GM21367 (cell line): ENCODE measurements around the gene SOX5.

Experiments
- ATAC-seq: cut with Tn5 transposase; IDR thresholded peaks from one replicate; pipeline ENCODE4 v1.9.1; 2021; ENCODE audit not compliant: unreplicated experiment

Gene SOX5

GRCh38 chr12:23949348-23950209, at the start of gene SOX5:
Gene SOX5 (minus strand): TSS chr12:23949670. CDS start chr12:23949601, 69 bp downstream.
- no peak for ATAC-seq

DNA sequence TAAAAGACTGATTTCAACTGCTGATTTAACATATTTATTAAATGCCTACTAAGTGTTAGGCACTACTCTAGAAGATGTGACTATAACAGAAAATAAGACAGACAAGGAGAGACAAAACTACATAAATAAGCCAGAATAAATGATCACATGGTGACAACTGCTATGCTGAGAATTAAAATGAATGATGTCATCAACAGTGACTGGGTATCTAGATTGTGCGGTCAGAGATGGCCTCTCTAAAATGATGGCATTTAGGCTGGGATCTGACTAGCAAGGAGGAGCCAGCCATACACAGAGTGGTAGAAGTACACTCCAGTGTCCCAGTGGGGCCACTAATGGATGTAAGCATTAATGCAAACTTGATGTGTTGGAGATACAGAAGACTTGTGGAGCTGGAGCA, 37.6 kb upstream of the SOX5 start:
- ATAC-seq = no peak

DNA sequence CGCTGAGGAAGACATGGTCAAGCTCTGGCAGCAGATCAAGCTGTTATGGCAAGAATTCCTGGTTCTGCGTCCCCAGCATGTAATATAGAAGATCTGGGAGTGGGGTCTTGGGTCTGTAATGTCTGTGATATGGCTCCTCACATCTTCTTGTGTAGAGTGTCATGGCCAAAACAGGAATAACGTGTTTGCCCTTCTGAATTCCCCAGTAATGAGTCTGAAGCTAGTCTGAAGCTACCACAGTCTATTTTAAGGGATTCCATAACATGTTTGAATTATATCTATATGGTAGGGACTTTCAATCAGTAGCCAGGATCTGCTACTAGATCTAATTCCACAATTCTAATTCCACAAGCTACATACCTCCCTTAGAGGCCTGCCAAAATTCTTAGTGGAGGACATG, 31.4 kb upstream of the SOX5 start:
- no peak for ATAC-seq

GRCh38 chr12:23964812-23965211, 15.3 kb upstream of the SOX5 start:
- no peak for ATAC-seq

DNA sequence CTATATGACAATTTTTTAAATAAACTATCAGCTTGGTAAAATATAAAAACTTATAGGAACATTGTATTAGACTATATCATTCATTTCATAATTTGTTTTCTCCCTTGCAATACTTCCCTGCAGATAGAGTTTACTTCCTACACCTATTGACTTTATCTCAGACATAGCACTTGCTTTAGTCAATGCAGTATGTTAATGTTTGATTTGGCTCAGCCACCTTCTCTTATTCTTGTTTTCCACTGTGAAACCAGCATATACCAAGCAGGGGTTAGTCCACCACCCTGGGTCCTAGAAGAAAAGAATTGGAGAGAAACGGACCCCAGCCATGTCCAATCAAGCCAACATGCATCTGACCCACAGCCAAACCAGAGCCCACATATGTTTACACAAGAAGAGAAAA, 10.4 kb upstream of the SOX5 start:
- no peak for ATAC-seq

DNA sequence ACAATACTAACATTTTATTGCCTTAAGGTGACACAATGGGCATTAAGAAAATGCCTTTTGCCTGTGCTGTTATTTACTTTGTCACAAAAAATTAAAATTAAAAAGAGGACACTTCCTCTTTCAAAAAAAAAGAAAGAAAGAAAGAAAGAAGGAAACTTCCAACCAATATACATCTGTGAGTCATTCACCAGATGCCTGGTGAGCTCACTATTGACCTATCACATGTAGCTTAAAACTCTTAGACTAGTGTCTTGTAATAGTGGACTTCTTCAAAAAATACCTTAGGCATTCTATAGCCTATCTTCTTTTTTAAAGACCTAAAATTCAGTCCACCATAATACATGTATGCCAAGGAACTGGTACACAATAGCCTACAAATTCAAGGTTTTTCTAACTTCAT, 4.9 kb upstream of the SOX5 start:
- ATAC-seq = no peak

GRCh38 chr12:23952071-23952470, 2.6 kb upstream of the SOX5 start:
- no peak for ATAC-seq

- no peak for ATAC-seq
Measured at GRCh38 chr12:23950775-23951451, 1.4 kb upstream of the SOX5 start.

- ATAC-seq = no peak
Measured at GRCh38 chr12:23950210-23950774, 822 bp upstream of the SOX5 start.

- ATAC-seq = no peak
Measured at GRCh38 chr12:23948291-23948690, 1.2 kb downstream of the SOX5 start.

GRCh38 chr12:23947395-23947794, 2.1 kb downstream of the SOX5 start:
- no peak for ATAC-seq

DNA sequence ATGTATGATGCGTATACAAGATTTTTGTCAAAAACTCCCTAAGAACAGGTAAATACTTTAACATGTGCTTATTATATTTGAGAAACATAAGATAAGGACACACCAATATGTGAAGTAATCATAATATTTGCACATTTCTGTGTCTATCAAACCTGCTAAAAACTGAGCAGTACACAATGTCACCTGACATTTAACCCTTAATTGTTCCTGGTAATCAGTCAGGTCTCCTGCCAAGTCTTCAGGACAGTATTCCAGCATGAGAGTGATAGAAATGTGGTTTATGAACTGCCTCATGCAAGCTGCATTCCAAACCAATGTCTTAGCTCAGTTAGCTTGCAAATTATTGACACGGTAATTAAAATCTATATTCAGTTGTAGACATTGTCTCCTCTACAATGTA, 4.2 kb downstream of the SOX5 start:
- ATAC-seq = no peak

DNA sequence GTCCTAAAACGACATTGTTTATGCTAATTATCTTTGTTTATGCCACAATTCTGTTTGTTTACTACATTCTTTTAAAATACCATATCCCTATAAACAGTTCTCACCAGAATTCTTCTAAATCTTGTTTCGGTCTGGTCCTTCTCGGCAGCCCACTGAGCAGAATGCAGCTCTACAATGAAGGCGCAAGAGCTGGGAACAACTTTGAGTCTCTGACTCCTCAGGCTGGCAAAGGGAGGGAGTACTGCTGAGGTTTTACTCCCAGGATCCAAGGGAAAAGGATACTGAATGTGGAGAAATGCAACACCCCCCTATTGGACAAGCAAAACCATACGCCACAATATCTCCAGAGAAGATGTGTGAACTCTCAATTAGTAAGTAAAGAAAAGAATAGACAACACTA, 5.4 kb downstream of the SOX5 start:
- ATAC-seq = no peak

GRCh38 chr12:23942841-23943240, 6.6 kb downstream of the SOX5 start:
- ATAC-seq = no peak

DNA sequence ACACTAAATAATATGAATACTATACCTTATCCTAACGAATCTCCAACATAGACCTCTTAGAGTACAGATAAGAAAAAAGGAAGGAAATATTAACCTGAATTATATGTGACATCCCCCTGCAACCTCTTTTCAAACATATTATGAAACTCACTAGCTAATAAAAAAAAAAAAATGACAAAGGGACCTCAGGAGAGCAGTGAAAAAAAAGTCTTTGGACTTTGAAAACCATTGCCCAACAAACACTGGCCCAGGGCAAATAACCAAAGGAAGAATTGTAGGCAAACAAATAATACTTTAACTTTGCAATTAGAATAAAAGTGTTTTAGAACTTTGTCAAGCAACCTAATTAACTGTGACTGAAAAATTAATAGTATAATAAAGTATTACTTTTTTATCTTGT, 7.7 kb downstream of the SOX5 start:
- no peak for ATAC-seq

- ATAC-seq = no peak
Measured at GRCh38 chr12:23938422-23938821, 11.0 kb downstream of the SOX5 start.

DNA sequence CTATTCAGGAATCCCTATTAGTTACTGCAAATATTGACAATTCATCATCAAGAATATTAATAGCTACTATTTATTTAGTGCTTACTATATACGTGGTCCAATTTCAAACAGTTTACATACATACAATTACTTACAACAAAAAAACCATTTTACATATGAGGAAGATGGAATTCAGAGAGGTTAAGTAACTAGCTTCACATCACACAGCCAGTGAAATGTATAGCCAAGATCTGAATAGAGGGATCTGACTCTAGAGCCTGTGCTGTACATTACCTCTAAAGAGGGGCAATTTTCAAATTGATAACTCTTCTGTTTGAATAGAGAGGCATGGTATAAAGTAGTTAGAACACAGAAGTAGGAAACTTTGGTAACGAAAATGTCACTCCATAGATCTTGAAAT, 18.3 kb downstream of the SOX5 start:
- no peak for ATAC-seq

DNA sequence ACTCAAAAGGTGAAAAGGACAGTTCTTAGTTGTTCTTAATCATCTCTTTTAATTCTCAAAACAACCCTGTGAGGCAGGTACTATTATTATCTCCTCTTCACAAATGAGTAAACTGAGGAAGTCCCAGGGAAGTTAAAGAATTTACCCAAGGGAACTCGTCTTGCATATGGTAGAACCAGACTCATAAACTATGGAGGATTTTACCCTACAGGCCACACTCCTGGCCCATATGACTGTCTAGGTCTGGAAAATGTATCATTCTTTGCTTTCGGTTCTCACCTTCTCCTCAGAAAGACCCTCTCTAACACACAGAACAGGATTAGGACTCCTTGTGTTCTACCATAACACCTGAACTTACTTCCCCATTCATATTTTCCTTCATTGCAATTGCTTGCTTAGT, 18.9 kb downstream of the SOX5 start:
- ATAC-seq = no peak

DNA sequence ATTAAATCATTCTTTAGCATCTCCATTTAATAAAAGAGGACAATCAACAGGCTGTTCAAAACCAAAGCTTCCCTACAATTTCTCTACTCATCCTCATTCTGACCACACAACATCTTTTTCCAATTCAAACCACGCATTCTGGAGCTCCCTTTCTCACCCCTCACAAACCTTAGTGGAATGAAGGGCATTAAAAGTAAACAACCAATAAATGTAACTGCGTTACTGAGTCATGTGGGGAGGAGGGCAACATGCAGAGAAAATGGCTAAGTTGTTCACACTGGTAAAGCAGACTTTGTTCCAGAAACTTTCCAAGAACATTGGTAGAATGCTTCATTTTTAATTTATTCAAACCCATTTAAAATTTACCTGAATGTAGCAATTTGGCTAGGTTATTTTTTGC, 19.6 kb downstream of the SOX5 start:
- no peak for ATAC-seq

DNA sequence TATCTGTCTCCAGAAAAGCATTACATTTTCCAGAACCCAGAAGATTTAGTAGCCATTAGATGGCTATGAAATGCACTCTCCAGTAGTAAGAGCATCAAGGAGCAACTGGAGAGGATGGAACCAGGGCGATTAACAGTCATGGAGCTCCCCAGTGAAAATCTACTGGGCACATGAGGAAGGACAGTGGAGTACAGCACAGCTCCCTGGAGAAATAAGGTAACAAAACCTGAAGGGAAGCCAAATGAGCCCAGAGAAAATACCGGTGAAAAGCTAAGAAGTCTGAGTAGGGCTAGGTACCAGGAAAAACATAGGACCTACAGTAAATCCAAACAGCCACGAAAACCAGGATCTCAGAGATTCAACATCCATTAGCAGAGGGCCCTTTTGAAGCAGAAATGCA, 21.6 kb downstream of the SOX5 start:
- no peak for ATAC-seq

- no peak for ATAC-seq
Measured at GRCh38 chr12:23921099-23921856, 28.2 kb downstream of the SOX5 start.
